ENCODE measurements around the gene CNPPD1.

Gene CNPPD1

GRCh38 chr2:219158025-219158424 is 18.7 kb downstream of the CNPPD1 start:
- no peak for DNase-seq

GRCh38 chr2:219157396-219157795 is 19.3 kb downstream of the CNPPD1 start:
- no peak for DNase-seq

GRCh38 chr2:219155054-219155644 is 21.6 kb downstream of the CNPPD1 start:
- peak; percentile 79 for DNase-seq

GRCh38 chr2:219149667-219150066 is 27.1 kb downstream of the CNPPD1 start:
- peak; percentile 46 for DNase-seq

GRCh38 chr2:219142329-219142728 is 34.4 kb downstream of the CNPPD1 start:
- DNase-seq = no peak

GRCh38 chr2:219140722-219141121 is 36.0 kb downstream of the CNPPD1 start:
- no peak for DNase-seq

GRCh38 chr2:219133976-219134375 is 42.7 kb downstream of the CNPPD1 start:
- DNase-seq = no peak

GRCh38 chr2:219131744-219132143 is 45.0 kb downstream of the CNPPD1 start:
- DNase-seq = no peak

GRCh38 chr2:219131327-219131726 is 45.4 kb downstream of the CNPPD1 start:
- DNase-seq = no peak

- DNase-seq = no peak
Observed at GRCh38 chr2:219129589-219129988, 47.1 kb downstream of the CNPPD1 start.

- no peak for DNase-seq
Observed at GRCh38 chr2:219128396-219128795, 48.3 kb downstream of the CNPPD1 start.

GRCh38 chr2:219127037-219127635 is 49.6 kb downstream of the CNPPD1 start:
- DNase-seq = no peak

- DNase-seq = no peak
Observed at GRCh38 chr2:219126555-219126954, 50.2 kb downstream of the CNPPD1 start.

- DNase-seq = no peak
Observed at GRCh38 chr2:219125886-219126270, 50.8 kb downstream of the CNPPD1 start.

GRCh38 chr2:219125225-219125885 is 51.4 kb downstream of the CNPPD1 start:
- no peak for DNase-seq

GRCh38 chr2:219124381-219125110 is 52.2 kb downstream of the CNPPD1 start:
- DNase-seq = no peak

- DNase-seq = no peak
Observed at GRCh38 chr2:219123356-219124135, 53.2 kb downstream of the CNPPD1 start.

- DNase-seq = no peak
Observed at GRCh38 chr2:219122202-219122980, 54.3 kb downstream of the CNPPD1 start.

All from NCI-H1105 treated with DMSO at 0.1 percent for 48 hours (cell line).